ENCODE data around the gene TNFSF4.

DNA sequence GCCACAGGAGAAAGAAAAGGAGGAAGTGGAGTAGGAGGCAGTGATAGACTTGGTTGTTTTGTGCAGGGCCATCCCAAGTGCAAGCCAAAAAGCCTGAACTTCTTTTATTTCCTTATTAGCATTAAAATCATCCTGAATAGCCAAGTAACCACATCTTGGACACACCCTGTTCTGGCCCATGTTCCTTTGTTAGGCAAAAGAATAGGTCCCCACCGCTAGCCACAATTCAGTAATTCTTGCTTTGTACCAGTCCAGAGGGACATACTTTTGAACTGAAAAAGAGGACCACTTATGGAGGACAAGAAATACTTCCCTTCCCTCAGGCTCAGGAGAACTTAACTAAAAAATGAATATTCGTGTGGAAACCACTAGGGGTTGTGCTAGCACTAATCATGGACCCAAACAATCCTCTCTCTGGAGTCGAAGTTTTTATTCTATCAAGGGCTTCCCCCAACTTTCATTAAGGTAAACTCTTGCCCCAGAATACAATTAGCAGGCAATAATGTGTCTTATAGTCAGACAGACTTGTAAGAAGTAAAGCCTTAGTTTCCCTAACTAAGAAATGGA, 19.4 kb downstream of the TNFSF4 start:
- TF ChIP-seq, protein P1, sequence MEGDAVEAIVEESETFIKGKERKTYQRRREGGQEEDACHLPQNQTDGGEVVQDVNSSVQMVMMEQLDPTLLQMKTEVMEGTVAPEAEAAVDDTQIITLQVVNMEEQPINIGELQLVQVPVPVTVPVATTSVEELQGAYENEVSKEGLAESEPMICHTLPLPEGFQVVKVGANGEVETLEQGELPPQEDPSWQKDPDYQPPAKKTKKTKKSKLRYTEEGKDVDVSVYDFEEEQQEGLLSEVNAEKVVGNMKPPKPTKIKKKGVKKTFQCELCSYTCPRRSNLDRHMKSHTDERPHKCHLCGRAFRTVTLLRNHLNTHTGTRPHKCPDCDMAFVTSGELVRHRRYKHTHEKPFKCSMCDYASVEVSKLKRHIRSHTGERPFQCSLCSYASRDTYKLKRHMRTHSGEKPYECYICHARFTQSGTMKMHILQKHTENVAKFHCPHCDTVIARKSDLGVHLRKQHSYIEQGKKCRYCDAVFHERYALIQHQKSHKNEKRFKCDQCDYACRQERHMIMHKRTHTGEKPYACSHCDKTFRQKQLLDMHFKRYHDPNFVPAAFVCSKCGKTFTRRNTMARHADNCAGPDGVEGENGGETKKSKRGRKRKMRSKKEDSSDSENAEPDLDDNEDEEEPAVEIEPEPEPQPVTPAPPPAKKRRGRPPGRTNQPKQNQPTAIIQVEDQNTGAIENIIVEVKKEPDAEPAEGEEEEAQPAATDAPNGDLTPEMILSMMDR (IDR thresholded peaks at IDR 0.05; ENCODE audit: low read depth, low read length) = no peak
- no peak for TF ChIP-seq EZH2phosphoT487 (IDR thresholded peaks at IDR 0.05; ENCODE audit: low read depth)

Data from OCI-LY3 (cell line).